Lower lobe of right lung (tissue), 2 donors: Measurements from ENCODE around the gene SETD1B. TPM values are rescaled to one million over a fixed set of nuclear protein-coding genes. Genes with fewer than 3 reads are reported as not detected.

ENCODE experiments used
- ATAC-seq, 2 donors: fragments of 200-7000 bp; cut with Tn5 transposase; one replicate each; pipeline ENCODE4 v1.9.1; 2020 to 2022; ENCODE audit warnings: mild to moderate bottlenecking in 2 of 2, moderate library complexity in 2 of 2
- DNase-seq: peaks from one replicate; pipeline ENCODE4 v3.0.0-alpha.2; 2020
- H3K27ac ChIP-seq: fragments of 200-600 bp; one replicate; pipeline ENCODE4 v1.8.0; 2022
- H3K27me3 ChIP-seq: fragments of 200-600 bp; one replicate; pipeline ENCODE4 v1.8.0; 2022; ENCODE audit warnings: low read depth
- H3K36me3 ChIP-seq: fragments of 200-600 bp; one replicate; pipeline ENCODE4 v1.8.0; 2022; ENCODE audit warnings: mild to moderate bottlenecking
- H3K4me1 ChIP-seq: fragments of 200-600 bp; one replicate; pipeline ENCODE4 v1.8.0; 2022
- H3K4me3 ChIP-seq: fragments of 200-600 bp; one replicate; pipeline ENCODE4 v1.8.0; 2022; ENCODE audit warnings: mild to moderate bottlenecking
- H3K9me3 ChIP-seq: fragments of 200-600 bp; one replicate; pipeline ENCODE4 v1.8.0; 2022
- intact Hi-C: fragments of 100-400 bp; cut with DNase I; formaldehyde crosslinking; loops from one replicate; pipeline ENCODE4 v1.11.0; 2022
- total RNA-seq: library from RNA; stranded (reverse); fragmentation: NEBNext Ultra II Directional; extraction: Animal tissue kit (Norgen Biotek cat#: 25700); gene quantifications from one replicate; pipeline ENCODE4 v1.2.1, GENCODE V29; 2021
- TF ChIP-seq, protein P1 (sequence below): fragments of 200-600 bp; IDR thresholded peaks from one replicate; pipeline ENCODE4 v1.8.0; 2022; ENCODE audit warnings: antibody characterized with exemption, mild to moderate bottlenecking
- donor health status: DM: no; HTN: yes; CAD: no; lungs with severe emphysema.

SETD1B gene
- total RNA-seq, 1 donor from 2014 or later = 19.7 TPM

DNA sequence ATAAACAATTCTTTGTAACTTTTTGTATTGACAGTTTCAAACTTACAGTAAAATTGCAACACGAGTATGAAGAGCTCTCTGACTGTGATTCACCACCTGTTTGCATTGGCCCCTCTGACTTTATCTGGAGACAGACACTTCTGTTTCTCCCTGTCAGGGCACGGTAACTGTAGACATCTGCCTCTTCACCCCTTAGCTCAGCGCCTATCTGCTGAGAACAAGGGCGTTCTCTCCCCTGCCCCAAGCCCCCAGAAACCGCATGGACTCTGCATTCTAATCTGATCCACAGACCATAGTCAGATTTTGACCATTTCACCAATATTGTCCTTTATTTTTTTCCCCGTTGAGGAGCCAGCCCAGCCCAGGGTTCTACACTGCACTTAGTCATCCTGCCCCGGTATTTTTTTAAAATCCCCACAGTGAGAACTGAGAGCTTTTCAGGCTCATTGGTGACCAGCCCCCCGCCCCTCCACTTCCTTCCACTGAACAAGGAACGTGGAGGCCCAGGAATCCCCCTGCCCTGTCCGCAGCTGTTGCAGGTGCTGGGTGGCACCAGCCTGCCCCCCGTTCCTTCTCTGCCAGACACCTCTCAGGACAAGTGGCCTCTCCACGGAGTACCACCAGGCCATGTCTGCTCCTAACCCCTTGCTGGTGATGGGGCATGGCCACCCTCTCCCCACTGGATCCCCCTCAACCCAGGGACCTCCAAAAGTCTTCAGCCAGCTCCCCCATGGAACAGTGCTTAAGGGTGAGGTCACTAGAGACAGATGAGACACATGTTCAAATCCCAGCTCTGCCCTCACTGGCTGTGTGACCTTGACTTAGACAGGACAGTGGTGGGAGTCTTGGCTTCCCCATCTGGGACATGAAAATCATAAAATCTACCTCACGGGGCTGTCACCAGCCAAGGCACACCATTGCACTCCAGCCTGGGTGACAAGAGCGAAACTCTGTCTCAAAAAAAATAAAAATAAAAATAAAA, 21.5 kb upstream of the SETD1B start:
- TF ChIP-seq, protein P1, sequence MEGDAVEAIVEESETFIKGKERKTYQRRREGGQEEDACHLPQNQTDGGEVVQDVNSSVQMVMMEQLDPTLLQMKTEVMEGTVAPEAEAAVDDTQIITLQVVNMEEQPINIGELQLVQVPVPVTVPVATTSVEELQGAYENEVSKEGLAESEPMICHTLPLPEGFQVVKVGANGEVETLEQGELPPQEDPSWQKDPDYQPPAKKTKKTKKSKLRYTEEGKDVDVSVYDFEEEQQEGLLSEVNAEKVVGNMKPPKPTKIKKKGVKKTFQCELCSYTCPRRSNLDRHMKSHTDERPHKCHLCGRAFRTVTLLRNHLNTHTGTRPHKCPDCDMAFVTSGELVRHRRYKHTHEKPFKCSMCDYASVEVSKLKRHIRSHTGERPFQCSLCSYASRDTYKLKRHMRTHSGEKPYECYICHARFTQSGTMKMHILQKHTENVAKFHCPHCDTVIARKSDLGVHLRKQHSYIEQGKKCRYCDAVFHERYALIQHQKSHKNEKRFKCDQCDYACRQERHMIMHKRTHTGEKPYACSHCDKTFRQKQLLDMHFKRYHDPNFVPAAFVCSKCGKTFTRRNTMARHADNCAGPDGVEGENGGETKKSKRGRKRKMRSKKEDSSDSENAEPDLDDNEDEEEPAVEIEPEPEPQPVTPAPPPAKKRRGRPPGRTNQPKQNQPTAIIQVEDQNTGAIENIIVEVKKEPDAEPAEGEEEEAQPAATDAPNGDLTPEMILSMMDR = no peak
- H3K4me3 ChIP-seq = no peak overlapping the region
- H3K27ac ChIP-seq = peak overlapping the region; percentile 39
- intact Hi-C loops = no loop called here
- peaks cover 44% of the 10 kb centered on the region for H3K4me1 ChIP-seq
- H3K9me3 ChIP-seq = no peaks in the 10 kb centered on the region
- DNase-seq (no peak), ATAC-seq (no peak)
- peaks cover 23% of the 10 kb centered on the region for H3K36me3 ChIP-seq
- H3K27me3 ChIP-seq = no peaks in the 10 kb centered on the region

DNA sequence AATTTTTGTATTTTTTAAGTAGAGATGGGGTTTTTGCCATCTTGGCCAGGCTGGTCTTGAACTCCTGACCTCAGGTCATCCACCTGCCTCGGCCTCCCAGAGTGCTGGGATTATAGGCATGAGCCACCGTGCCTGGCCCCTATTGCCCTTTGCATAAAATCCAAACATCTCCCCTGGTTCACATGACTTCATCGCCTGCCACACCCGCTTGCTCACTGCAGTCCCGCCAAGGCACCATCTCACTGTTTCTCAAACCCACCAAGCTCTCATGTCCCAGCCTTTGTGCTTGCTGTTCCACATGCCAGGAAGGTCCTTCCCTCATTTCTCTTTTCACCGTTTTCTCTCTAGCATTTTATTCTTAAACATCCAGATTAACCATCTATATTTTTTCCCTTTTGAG, 20.0 kb upstream of the SETD1B start:
- intact Hi-C loops = no loop called here
- Histone ChIP-seq H3K9me3 (no peaks in the 10 kb centered on the region), H3K4me3 (no peak overlapping the region), H3K27me3 (no peaks in the 10 kb centered on the region), H3K27ac (no peak overlapping the region), H3K36me3 (peaks cover 23% of the 10 kb centered on the region), H3K4me1 (peaks cover 55% of the 10 kb centered on the region)
- DNase-seq (no peak), ATAC-seq (no peak)
- TF ChIP-seq, protein P1 = no peak

DNA sequence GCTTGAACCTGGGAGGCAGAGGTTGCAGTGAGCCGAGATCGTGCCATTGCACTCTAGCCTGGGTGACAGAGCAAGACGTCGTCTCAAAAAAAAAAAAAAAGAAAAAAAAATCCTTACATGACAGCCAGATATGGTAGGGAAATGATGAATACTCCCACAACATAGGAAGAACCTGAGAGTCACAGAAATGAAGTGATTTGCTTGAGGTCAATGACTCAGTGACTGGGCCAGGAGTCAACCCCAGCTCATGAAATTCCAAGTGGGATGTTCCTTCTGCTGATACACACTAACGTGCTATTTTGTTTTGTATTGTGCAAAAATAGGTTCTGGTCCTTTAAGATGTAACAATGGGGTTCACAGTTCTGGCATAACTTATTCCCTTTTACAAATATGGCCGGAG, 19.3 kb upstream of the SETD1B start:
- H3K27me3 ChIP-seq = no peaks in the 10 kb centered on the region
- no peak overlapping the region for H3K4me3 ChIP-seq
- DNase-seq = no peak
- TF ChIP-seq, protein P1 = no peak
- peaks cover 17% of the 10 kb centered on the region for H3K36me3 ChIP-seq
- no peaks in the 10 kb centered on the region for H3K9me3 ChIP-seq
- ATAC-seq = no peak
- intact Hi-C loops = no loop called here
- no peak overlapping the region for H3K27ac ChIP-seq
- H3K4me1 ChIP-seq = peaks cover 62% of the 10 kb centered on the region

DNA sequence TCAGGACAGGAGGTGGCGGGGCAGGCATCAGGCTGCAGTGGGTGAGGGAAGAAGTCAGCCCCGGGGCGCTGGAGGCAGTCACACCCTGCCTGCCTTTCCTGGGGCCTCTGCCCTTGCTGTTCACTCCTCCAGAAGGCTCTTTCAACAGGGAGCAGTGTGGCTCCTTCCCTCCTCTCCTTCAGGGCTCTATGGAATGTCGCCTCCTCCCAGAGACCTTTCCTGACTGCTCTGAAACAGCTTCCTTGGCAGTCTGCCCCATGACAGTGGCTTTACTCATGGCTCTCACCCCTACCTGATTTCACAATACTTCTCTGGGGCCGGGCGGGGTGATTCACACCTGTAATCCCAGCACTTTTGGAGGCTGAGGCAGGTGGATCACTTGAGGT, 17.4 kb upstream of the SETD1B start:
- Histone ChIP-seq H3K27me3 (no peaks in the 10 kb centered on the region), H3K9me3 (no peaks in the 10 kb centered on the region), H3K4me1 (peaks cover 75% of the 10 kb centered on the region), H3K36me3 (no peaks in the 10 kb centered on the region), H3K27ac (peak overlapping the region; percentile 49), H3K4me3 (no peak overlapping the region)
- intact Hi-C loops = no loop called here
- DNase-seq (peak; percentile 80), ATAC-seq (peak; percentile 75 to 76)
- TF ChIP-seq, protein P1 = no peak

DNA sequence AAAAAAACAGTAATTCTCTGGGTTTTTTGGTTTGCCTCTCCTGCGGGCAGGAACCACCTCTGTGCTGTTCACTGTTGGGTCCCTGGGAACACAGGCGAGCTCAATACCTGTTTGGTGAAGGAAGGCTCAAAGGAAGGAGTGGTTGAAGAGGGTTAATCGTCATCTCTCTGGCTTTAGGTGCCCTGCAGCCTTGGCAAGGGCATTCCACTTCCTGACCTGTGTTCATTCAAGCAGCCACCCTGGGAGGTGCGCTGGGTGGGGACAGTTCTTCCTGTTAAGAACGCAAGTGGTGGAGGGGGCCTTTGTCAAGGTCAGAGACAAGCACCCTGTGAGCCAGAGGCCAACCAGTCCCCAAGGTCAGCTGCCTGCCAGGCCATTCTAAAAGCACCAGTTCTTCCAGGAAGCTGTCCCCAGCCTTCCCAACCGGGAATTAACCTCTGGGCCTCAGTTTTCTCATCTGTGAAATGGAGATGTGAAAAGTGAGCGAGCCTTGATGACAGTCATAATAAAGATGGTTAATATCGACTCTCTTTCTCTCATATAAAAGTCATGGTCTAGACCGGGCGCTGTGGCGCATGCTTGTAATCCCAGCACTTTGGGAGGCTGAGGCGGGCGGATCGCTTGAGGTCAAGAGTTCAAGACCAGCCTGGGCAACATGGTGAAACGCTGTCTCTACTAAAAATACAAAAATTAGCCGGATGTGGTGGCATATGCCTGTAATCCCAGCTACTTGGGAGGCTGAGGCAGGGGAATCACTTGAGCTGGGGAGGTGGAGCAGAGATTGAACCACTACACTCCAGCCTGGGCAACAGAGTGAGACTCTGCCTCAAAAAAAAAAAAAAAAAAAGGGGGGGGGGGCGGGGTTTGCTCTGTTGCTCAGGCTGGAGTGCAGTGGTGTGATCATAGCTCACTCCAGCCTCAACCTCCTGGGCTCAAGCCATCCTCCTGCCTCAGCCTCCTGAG, 16.5 kb upstream of the SETD1B start:
- H3K4me1 ChIP-seq = peaks cover 75% of the 10 kb centered on the region
- intact Hi-C loops = no loop called here
- ATAC-seq = no peak
- H3K27ac ChIP-seq = peak overlapping the region; percentile 41
- TF ChIP-seq, protein P1 = no peak
- no peaks in the 10 kb centered on the region for H3K27me3 ChIP-seq
- DNase-seq = no peak
- H3K9me3 ChIP-seq = no peaks in the 10 kb centered on the region
- H3K36me3 ChIP-seq = no peaks in the 10 kb centered on the region
- no peak overlapping the region for H3K4me3 ChIP-seq
